HEK293 (cell line): ENCODE data around the gene OR10H4.

Experiments
- CTCF ChIA-PET: fragments of 350-600 bp; formaldehyde crosslinking; extraction: SDS; loops from one replicate; lab custom pipeline; 2021; ENCODE audit warnings: antibody characterized with exemption; lab: Yijun Ruan, JAX
- POLR2A ChIA-PET: fragments of 300-600 bp; formaldehyde crosslinking; extraction: SDS; loops from one replicate; lab custom pipeline; 2020; ENCODE audit warnings: antibody characterized with exemption, inconsistent platforms; lab: Yijun Ruan, JAX
- H3K27ac ChIP-seq: fragments of 200-500 bp; sonication (Bioruptor generic); 2 replicates; pipeline ENCODE4 v1.5.1; 2014; ENCODE audit warnings: low read depth, low read length, control low read depth, inconsistent platforms; ENCODE audit errors: extremely low read depth
- H3K36me3 ChIP-seq, 2 experiments: fragments of 200-500 bp in 1 of 2; sonication (Bioruptor generic) in 1 of 2; 1 replicate in 1 of 2; 2 replicates in 1 of 2; pipeline ENCODE4 v1.5.1; 2014 to 2017; ENCODE audit warnings: inconsistent platforms in 2 of 2, low read length in 2 of 2; ENCODE audit not compliant: control insufficient read depth in 2 of 2, insufficient read depth in 1 of 2
- H3K4me1 ChIP-seq: fragments of 200-500 bp; sonication (Bioruptor generic); 2 replicates; pipeline ENCODE4 v1.5.1; 2014; ENCODE audit warnings: mild to moderate bottlenecking, low read length, inconsistent platforms; ENCODE audit not compliant: control insufficient read depth, insufficient read depth
- H3K4me3 ChIP-seq: 2 replicates; pipeline ENCODE4 v1.5.1; 2011; ENCODE audit warnings: low read depth, mild to moderate bottlenecking, control low read depth, low read length, moderate library complexity
- H3K9me3 ChIP-seq: fragments of 200-500 bp; sonication (Bioruptor generic); 2 replicates; pipeline ENCODE4 v1.5.1; 2014; ENCODE audit warnings: low read depth, low read length, inconsistent platforms; ENCODE audit not compliant: control insufficient read depth, insufficient read depth
- KLF10 ChIP-seq: fragments of 450-650 bp; IDR thresholded peaks from 2 replicates; pipeline ENCODE4 v1.5.1; 2018; ENCODE audit warnings: missing biosample characterization, mild to moderate bottlenecking, missing genetic modification characterization
- PRDM1 ChIP-seq: fragments of 450-650 bp; formaldehyde crosslinking; IDR thresholded peaks from 2 replicates; pipeline ENCODE4; 2016; ENCODE audit warnings: missing biosample characterization, missing genetic modification characterization
- ZNF114 ChIP-seq: fragments of 450-650 bp; formaldehyde crosslinking; IDR thresholded peaks from 2 replicates; pipeline ENCODE4 v1.5.0; 2017; ENCODE audit warnings: missing biosample characterization, missing genetic modification characterization
- ZNF148 ChIP-seq: fragments of 450-650 bp; formaldehyde crosslinking; IDR thresholded peaks from 2 replicates; pipeline ENCODE4 v1.5.0; 2017; ENCODE audit warnings: missing biosample characterization, missing genetic modification characterization, borderline replicate concordance
- ZNF16 ChIP-seq: fragments of 450-650 bp; formaldehyde crosslinking; IDR thresholded peaks from 2 replicates; pipeline ENCODE4 v1.5.1; 2016; ENCODE audit warnings: low read depth, missing biosample characterization, missing genetic modification characterization
- ZNF311 ChIP-seq: fragments of 450-650 bp; formaldehyde crosslinking; IDR thresholded peaks from 2 replicates; pipeline ENCODE4 v1.5.1; 2017; ENCODE audit warnings: missing biosample characterization, missing genetic modification characterization, borderline replicate concordance
- ZNF366 ChIP-seq: fragments of 450-650 bp; formaldehyde crosslinking; conservative IDR thresholded peaks from 2 replicates; pipeline ENCODE4 v1.5.1; 2016; ENCODE audit warnings: missing biosample characterization, missing genetic modification characterization
- ZNF585B ChIP-seq: fragments of 450-650 bp; formaldehyde crosslinking; IDR thresholded peaks from 2 replicates; pipeline ENCODE4 v1.5.1; 2016; ENCODE audit warnings: missing biosample characterization, missing genetic modification characterization
- ZNF626 ChIP-seq: fragments of 450-650 bp; sonication (Bioruptor Pico); formaldehyde crosslinking; IDR thresholded peaks from 2 replicates; pipeline ENCODE4 v1.5.1; 2018; ENCODE audit warnings: missing biosample characterization, missing genetic modification characterization, inconsistent platforms
- ZNF654 ChIP-seq: fragments of 450-650 bp; formaldehyde crosslinking; IDR thresholded peaks from 2 replicates; pipeline ENCODE4 v1.5.1; 2016; ENCODE audit warnings: low read depth, missing biosample characterization, missing genetic modification characterization
- ZNF658 ChIP-seq: fragments of 450-650 bp; formaldehyde crosslinking; IDR thresholded peaks from 2 replicates; pipeline ENCODE4; 2016; ENCODE audit warnings: missing biosample characterization, missing genetic modification characterization
- ZNF677 ChIP-seq: fragments of 450-650 bp; IDR thresholded peaks from 2 replicates; pipeline ENCODE4 v1.5.0; 2018; ENCODE audit warnings: missing biosample characterization, mild to moderate bottlenecking, missing genetic modification characterization, moderate library complexity
- TF ChIP-seq, protein P1 (sequence below): IDR thresholded peaks from 2 replicates; pipeline ENCODE4 v1.6.1; 2011; ENCODE audit warnings: mild to moderate bottlenecking, low read depth, low read length, borderline replicate concordance
- TF ChIP-seq, protein P2 (sequence below): fragments of 450-650 bp; formaldehyde crosslinking; IDR thresholded peaks from 2 replicates; pipeline ENCODE4 v1.5.1; 2016; ENCODE audit warnings: missing biosample characterization, missing genetic modification characterization

OR10H4 gene

DNA sequence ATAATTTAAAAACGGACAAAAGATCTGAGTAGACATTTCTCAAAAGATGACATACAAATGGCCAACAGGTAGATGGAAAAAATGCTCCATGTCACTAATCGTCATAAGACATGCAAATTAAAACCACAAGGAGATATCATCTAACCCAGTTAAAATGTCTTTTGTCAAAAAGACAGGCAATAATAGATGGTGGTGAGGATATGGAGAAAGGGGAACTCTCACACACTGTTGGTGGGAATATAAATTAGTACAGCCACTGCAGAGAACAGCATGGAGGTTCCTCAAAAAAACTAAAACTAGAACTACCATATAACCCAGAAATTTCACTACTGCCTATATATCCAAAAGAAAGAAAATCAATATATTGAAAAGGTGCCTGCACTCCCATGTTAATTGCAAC lies 37.9 kb downstream of the OR10H4 start (continued):
- no peak for TF ChIP-seq ZNF148
- TF ChIP-seq, all 188 proteins: peak for 0

DNA sequence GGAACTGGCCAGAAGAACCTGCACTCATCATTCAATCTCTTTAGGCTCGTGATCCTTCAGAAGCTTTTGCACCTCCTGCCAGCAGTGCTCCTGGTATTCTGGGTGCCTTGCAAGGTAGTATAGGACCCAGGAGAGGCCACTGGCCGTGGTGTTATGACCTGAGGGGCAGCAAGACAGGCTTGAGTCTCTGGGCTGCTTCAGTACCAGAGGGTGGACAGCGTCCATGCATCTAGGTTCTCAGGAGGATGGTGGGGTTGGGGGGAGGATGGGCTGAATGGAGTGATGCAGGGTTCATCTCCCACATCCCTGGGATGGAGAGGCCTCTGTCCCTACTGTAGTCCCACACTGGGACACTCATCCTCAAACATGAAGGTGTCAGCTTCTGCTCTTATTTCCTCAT lies 41.1 kb downstream of the OR10H4 start:
- Histone ChIP-seq H3K27ac (no peak overlapping the region), H3K4me1 (no peaks in the 10 kb centered on the region), H3K36me3 (no peaks in the 10 kb centered on the region), H3K9me3 (no peaks in the 10 kb centered on the region; the same call in 1 of the 2 replicates), H3K4me3 (no peak overlapping the region)
- POLR2A ChIA-PET: no interaction called here
- CTCF ChIA-PET: no interaction called here
- TF ChIP-seq, protein P1, sequence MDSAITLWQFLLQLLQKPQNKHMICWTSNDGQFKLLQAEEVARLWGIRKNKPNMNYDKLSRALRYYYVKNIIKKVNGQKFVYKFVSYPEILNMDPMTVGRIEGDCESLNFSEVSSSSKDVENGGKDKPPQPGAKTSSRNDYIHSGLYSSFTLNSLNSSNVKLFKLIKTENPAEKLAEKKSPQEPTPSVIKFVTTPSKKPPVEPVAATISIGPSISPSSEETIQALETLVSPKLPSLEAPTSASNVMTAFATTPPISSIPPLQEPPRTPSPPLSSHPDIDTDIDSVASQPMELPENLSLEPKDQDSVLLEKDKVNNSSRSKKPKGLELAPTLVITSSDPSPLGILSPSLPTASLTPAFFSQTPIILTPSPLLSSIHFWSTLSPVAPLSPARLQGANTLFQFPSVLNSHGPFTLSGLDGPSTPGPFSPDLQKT: no peak
- TF ChIP-seq, protein P2, sequence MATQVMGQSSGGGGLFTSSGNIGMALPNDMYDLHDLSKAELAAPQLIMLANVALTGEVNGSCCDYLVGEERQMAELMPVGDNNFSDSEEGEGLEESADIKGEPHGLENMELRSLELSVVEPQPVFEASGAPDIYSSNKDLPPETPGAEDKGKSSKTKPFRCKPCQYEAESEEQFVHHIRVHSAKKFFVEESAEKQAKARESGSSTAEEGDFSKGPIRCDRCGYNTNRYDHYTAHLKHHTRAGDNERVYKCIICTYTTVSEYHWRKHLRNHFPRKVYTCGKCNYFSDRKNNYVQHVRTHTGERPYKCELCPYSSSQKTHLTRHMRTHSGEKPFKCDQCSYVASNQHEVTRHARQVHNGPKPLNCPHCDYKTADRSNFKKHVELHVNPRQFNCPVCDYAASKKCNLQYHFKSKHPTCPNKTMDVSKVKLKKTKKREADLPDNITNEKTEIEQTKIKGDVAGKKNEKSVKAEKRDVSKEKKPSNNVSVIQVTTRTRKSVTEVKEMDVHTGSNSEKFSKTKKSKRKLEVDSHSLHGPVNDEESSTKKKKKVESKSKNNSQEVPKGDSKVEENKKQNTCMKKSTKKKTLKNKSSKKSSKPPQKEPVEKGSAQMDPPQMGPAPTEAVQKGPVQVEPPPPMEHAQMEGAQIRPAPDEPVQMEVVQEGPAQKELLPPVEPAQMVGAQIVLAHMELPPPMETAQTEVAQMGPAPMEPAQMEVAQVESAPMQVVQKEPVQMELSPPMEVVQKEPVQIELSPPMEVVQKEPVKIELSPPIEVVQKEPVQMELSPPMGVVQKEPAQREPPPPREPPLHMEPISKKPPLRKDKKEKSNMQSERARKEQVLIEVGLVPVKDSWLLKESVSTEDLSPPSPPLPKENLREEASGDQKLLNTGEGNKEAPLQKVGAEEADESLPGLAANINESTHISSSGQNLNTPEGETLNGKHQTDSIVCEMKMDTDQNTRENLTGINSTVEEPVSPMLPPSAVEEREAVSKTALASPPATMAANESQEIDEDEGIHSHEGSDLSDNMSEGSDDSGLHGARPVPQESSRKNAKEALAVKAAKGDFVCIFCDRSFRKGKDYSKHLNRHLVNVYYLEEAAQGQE (tag by site-specific recombination): peak; percentile 73; the same call in 1 of the 2 replicates

DNA sequence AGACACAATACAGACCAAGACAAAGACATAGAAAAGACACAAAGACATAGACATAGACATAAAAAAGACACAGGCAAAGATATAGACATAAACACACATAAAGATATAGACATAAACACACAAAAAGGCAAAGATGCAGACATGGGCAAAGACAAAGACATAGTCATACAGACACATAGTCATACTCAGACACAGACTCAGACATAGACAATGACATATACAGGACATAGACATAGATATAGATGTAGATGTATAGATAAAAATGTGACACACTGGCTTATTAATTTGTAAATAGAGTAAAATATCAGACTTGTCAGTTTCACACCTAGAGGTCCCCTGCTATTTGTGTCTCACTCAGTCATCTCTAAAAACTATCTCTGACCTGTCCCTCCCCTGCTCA lies 42.8 kb downstream of the OR10H4 start:
- POLR2A ChIA-PET: no interaction called here

DNA sequence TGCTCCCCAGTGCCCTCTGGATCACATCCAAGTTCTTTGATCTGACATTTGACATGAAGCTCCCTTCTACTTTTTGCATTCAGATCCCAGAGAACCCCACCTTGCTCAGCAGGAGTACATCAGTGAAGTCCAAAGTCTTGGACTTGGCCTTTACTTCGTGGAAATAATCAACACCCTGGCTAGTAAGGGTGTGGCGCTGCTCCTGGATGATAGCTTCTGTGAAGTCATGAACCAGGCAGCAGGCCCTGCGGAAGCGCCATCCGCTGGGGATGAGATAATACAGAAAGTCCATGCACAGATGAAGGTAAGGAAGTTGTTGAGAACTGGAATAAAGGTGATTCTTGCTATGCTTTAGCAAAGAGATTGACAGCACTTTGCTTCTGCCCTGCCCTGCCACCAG lies 43.2 kb downstream of the OR10H4 start:
- ChIA-PET POLR2A (no interaction called here), CTCF (no interaction called here)
- no peaks in the 10 kb centered on the region; the same call in 1 of the 2 replicates for H3K9me3 ChIP-seq
- H3K36me3 ChIP-seq: no peaks in the 10 kb centered on the region
- H3K27ac ChIP-seq: no peak overlapping the region
- TF ChIP-seq ZNF366 (tag by site-specific recombination) (no peak), ZNF16 (tag by site-specific recombination) (no peak)
- no peaks in the 10 kb centered on the region for H3K4me1 ChIP-seq
- H3K4me3 ChIP-seq: no peak overlapping the region

More for the DNA sequence above, 42.8 kb downstream of the OR10H4 start:
- CTCF ChIA-PET: no interaction called here
- Histone ChIP-seq H3K36me3 (no peaks in the 10 kb centered on the region), H3K4me1 (no peaks in the 10 kb centered on the region), H3K9me3 (no peaks in the 10 kb centered on the region; the same call in 1 of the 2 replicates), H3K27ac (no peak overlapping the region), H3K4me3 (no peak overlapping the region)
- TF ChIP-seq ZNF114 (tag by site-specific recombination): no peak
- TF ChIP-seq ZNF654: no peak
- TF ChIP-seq ZNF677: no peak

DNA sequence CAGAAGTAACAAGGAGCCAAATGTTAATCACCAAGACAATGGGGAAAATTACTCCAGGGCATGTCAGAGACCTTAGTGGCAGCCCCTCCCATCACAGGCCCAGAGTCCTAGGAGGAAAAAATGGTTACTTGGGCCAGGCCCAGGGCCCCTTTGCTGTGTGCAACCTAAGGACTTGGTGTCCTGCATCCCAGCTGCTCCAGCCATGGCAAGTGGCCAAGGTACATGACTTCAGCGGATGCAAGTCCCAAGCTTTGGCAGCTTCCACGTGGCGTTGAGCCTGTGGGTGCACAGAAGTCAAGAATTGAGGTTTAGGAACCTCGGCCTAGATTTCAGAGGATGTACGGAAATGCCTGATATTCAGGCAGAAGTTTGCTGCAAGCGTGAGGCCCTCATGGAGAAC lies 46.7 kb downstream of the OR10H4 start:
- Histone ChIP-seq H3K9me3 (no peaks in the 10 kb centered on the region; the same call in 1 of the 2 replicates), H3K4me3 (no peak overlapping the region), H3K36me3 (no peaks in the 10 kb centered on the region), H3K27ac (no peak overlapping the region), H3K4me1 (no peaks in the 10 kb centered on the region)
- TF ChIP-seq ZNF626 (tag by site-specific recombination): no peak
- no peak for TF ChIP-seq ZNF658 (tag by site-specific recombination)
- no peak for TF ChIP-seq PRDM1 (tag by site-specific recombination)
- TF ChIP-seq KLF10 (tag by site-specific recombination): no peak
- no peak for TF ChIP-seq ZNF311 (tag by site-specific recombination)
- TF ChIP-seq ZNF585B: peak; percentile 83
- POLR2A ChIA-PET: no interaction called here
- CTCF ChIA-PET: no interaction called here
